GM06990 (cell line): ENCODE measurements around the gene COL18A1.

ENCODE experiments used
- DNase-seq: peaks from one replicate; pipeline ENCODE4 v3.0.0-alpha.2; 2011; ENCODE audit not compliant: insufficient read length; ENCODE audit errors: extremely low read depth
- H3K27me3 ChIP-seq: replicated peaks from 2 replicates; pipeline ENCODE4 v1.6.0; 2011; ENCODE audit warnings: low read length; ENCODE audit not compliant: control insufficient read depth, insufficient read depth
- H3K36me3 ChIP-seq: 2 replicates; pipeline ENCODE4 v1.5.1; 2011; ENCODE audit warnings: low read length; ENCODE audit not compliant: control insufficient read depth, insufficient read depth
- H3K4me3 ChIP-seq: replicated peaks from 2 replicates; pipeline ENCODE4 v1.5.1; 2011; ENCODE audit warnings: low read depth, mild to moderate bottlenecking, control low read depth, low read length
- TF ChIP-seq, protein P1 (sequence below): IDR thresholded peaks from 2 replicates; pipeline ENCODE4 v1.5.1; 2011; ENCODE audit warnings: low read length, control low read depth, mild to moderate bottlenecking, inconsistent platforms; ENCODE audit not compliant: insufficient read depth, poor library complexity, severe bottlenecking

COL18A1 gene

DNA sequence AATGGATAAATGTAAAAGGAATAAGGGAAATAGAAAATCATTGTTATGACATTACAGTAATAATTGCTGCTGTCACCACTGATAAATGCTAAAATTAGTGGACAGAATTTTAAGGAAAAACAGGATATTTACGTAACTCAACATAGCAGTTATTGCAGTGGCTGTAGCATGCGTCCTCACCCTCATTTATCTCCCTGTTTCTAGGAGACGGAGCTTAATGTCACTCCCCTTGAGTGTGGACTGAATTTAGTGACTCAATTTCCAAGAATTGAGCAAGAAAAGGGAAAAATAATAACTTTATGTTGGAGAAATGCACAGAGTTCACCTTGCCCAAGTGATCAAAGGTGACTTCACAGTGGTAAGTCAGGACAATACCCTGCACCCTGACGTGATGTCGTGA, 33.3 kb upstream of the COL18A1 start:
- no peak for DNase-seq
- TF ChIP-seq, protein P1, sequence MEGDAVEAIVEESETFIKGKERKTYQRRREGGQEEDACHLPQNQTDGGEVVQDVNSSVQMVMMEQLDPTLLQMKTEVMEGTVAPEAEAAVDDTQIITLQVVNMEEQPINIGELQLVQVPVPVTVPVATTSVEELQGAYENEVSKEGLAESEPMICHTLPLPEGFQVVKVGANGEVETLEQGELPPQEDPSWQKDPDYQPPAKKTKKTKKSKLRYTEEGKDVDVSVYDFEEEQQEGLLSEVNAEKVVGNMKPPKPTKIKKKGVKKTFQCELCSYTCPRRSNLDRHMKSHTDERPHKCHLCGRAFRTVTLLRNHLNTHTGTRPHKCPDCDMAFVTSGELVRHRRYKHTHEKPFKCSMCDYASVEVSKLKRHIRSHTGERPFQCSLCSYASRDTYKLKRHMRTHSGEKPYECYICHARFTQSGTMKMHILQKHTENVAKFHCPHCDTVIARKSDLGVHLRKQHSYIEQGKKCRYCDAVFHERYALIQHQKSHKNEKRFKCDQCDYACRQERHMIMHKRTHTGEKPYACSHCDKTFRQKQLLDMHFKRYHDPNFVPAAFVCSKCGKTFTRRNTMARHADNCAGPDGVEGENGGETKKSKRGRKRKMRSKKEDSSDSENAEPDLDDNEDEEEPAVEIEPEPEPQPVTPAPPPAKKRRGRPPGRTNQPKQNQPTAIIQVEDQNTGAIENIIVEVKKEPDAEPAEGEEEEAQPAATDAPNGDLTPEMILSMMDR: no peak
- Histone ChIP-seq H3K27me3 (no peaks in the 10 kb centered on the region; the same call in none of the 2 replicates), H3K36me3 (no peaks in the 10 kb centered on the region), H3K4me3 (no peak overlapping the region)

DNA sequence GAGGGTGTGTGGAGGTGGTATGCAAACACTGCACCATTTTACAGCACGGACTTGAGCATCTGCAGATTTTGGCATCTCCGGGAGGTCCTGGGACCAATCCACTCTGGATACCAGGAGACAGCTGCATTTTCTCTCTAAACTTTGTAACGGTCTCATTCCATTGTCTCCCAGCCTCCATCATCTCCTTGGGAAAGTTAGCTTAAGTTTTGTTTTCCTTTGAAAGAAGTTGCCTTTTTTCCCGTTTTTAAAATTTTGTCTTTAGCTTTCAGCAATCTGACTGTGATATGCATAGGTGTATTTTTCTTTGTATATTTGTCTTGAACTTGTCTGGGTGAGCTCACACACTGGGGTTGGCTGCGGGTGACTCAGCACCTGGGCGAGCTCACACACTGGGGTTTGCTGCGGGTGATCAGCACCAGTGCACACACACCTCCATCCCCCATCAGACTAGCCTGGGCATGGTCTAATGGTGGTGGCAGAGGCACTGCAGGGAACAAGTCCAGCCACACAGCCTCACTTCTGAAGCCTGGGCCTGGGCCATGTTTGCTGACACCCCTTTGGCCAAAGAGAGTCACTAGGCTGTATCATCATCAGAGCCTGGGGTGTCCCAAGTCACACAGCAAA, 32.1 kb upstream of the COL18A1 start:
- DNase-seq: no peak
- TF ChIP-seq, protein P1: no peak
- no peaks in the 10 kb centered on the region for H3K36me3 ChIP-seq
- no peaks in the 10 kb centered on the region; the same call in 1 of the 2 replicates for H3K27me3 ChIP-seq
- H3K4me3 ChIP-seq: no peak overlapping the region

DNA sequence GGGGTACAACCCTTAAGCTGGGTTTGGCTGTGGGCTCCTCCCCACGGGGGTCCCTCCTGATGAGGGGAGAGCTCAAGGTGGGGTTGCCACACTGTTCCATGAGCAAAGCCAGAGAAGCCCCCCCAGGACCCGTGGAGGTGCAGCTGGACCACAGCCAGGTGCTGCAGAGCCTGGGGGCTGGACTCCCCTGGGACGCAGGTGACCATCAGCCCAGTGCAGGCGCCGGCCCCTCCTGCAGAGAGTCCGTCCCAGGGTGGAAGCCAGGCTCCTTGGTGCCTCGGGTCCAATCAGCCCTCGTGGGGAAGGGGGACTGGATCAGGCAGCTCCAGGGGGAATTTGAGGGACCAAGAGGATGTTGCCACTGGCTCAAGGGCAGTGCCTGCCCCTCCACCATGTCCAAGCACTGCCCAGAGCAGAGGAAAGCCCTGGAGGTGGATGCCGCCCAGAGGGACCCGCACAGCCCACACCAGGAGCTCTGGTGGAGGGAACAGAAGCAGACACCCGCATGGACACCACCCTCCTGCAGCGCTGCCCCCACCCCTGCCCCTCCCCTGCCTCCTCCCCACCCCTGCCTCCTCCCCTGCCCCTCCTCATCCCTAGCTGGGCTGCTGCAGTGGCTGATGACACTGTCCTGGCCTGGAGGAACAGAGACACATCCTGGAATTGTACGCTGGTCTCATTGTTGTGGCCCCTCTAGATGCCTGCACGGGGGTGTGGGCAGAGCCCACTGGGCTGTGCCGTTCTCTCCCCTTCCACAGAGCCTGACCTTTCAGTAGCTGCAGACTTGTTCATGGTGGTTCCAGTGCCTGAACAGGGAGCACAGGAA, 30.8 kb upstream of the COL18A1 start:
- Histone ChIP-seq H3K36me3 (no peaks in the 10 kb centered on the region), H3K27me3 (no peaks in the 10 kb centered on the region), H3K4me3 (no peak overlapping the region)
- TF ChIP-seq, protein P1: no peak
- DNase-seq: no peak

DNA sequence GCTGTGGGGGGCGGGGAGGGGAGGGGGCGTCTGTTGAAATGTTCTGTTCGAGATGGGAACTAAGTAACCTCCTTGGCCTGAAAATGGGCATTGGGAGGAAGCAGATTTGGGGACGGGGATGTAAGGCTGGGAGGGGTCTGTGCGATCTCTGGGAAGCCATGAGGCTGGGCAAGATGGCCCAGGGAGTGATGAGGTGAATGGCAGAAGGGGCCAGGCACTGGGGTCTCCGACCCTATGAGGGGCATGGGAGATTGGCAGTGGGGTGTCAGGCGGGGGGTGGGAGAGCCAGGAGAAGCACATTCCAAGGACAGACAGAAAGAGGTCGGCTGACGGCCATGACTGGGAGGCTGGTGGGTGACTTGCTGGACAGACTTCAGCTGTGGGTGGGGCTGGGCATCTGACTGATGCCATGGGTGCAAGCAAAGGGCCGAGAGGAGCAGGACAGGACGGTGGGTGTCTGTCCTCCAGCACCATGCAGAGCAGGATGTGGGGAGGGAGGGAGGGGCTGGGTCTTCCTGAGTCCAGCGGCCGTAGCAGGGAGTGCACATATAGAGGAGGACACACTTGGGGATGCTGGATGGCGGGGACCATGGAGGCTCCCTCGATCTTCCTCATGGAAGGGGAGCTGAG, 30.0 kb upstream of the COL18A1 start:
- TF ChIP-seq, protein P1: no peak
- H3K4me3 ChIP-seq: no peak overlapping the region
- H3K36me3 ChIP-seq: no peaks in the 10 kb centered on the region
- no peak for DNase-seq
- no peaks in the 10 kb centered on the region for H3K27me3 ChIP-seq

DNA sequence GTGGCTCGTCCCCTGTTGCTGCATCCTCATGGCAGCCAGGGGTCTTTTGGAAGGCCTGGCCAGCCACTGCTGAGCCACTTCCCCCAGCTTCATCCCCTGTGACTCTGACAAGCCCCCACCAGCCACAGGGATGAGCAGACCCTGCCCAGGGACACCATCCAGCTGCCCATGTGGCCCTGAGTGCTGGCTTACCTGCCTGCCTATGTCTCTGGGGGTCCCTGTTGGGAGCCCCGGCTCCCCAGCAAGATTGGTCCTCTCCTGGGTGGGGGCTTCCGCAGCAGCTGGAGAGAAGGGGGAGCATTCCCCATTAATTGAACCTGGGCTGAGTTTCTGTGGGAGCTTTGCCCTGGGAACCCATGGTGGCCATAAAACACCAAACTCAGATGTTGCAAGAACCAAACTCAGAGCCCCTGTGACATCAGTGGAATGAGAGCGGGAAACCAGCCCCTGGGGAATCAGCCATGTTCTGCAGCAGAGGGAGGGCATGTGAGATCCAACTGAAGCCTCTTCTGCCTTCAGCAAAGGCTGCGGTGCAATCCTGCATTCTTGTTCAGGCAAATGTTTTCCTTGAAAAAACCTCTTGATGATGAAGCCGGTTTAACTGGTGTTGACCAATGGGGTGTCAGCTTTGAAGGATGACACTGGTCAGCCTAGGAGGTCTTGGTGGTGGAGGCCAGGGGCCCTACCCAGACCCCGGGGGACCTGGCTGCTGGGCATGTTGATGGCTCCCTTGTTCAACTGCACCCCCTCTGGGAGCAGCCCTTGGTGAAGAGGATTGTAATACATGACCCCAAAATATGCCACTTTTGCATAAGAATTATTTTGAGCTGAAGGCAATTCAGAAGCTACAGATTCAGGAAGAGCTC, 28.3 kb upstream of the COL18A1 start:
- TF ChIP-seq, protein P1: no peak
- Histone ChIP-seq H3K27me3 (no peaks in the 10 kb centered on the region; the same call in 1 of the 2 replicates), H3K4me3 (no peak overlapping the region), H3K36me3 (no peaks in the 10 kb centered on the region)
- no peak for DNase-seq
